ENCODE measurements around the gene UBE2V1. TPM values are rescaled to one million over a fixed set of nuclear protein-coding genes. Genes with fewer than 3 reads are reported as not detected.
"Not testable (repeated sequence)": the region's sequence is repeated elsewhere in the genome, so short reads cannot be mapped to it uniquely, and the experiment has no call there.

Gene UBE2V1
- total RNA-seq = 100 to 1,000 TPM; 167 to 174 TPM

GRCh38 chr20:50112512-50113419 is at the start of gene UBE2V1:
Gene UBE2V1 (minus strand): TSS chr20:50113150. CDS start chr20:50113128, 22 bp downstream.
- ChIA-PET CTCF (interaction anchor here (0.6 to 3.7 kb wide), 4 partner anchors 41 to 134 kb away, joined by 5 to 8 read pairs (median 6); partner anchors contain the start of gene PEDS1), POLR2A (interaction anchor here (0.6 to 0.7 kb wide), 2 partner anchors 19 to 34 kb away, joined by 4 to 7 read pairs; no protein-coding TSS in a partner anchor)

GRCh38 chr20:50161494-50161893 is 48.5 kb upstream of the UBE2V1 start:
- POLR2A ChIA-PET, CTCF ChIA-PET: not testable (repeated sequence)

GRCh38 chr20:50153500-50154377 is 40.8 kb upstream of the UBE2V1 start, which contains the start of gene PEDS1:
Gene PEDS1 (minus strand): TSS chr20:50153723. CDS start chr20:50153637, 86 bp downstream.
- POLR2A ChIA-PET = interaction anchor here (0.6 to 2.7 kb wide), 5 partner anchors 12 to 577 kb away, joined by 3 to 11 read pairs (median 4); no protein-coding TSS in a partner anchor
- CTCF ChIA-PET = interaction anchor here (0.8 to 2.2 kb wide), 12 partner anchors 10 to 82 kb away, joined by 3 to 7 read pairs (median 4); partner anchors contain the start of gene UBE2V1

GRCh38 chr20:50153153-50153499 is 40.2 kb upstream of the UBE2V1 start:
- ChIA-PET CTCF (interaction anchor here (0.6 to 2.2 kb wide), 12 partner anchors 10 to 174 kb away, joined by 3 to 7 read pairs (median 4); partner anchors contain the start of gene UBE2V1), POLR2A (interaction anchor here (0.6 to 2.7 kb wide), 6 partner anchors 13 to 578 kb away, joined by 3 to 11 read pairs (median 3); no protein-coding TSS in a partner anchor)

GRCh38 chr20:50152394-50153152 is 39.6 kb upstream of the UBE2V1 start:
- ChIA-PET CTCF (interaction anchor here (0.6 to 2.3 kb wide), 10 partner anchors 11 to 310 kb away, joined by 3 to 7 read pairs (median 4); no protein-coding TSS in a partner anchor), POLR2A (interaction anchor here (0.6 to 2.7 kb wide), 3 partner anchors 13 to 45 kb away, joined by 3 to 11 read pairs (median 3); no protein-coding TSS in a partner anchor)

GRCh38 chr20:50151034-50151743 is 38.2 kb upstream of the UBE2V1 start:
- POLR2A ChIA-PET = no interaction called here

GRCh38 chr20:50149481-50150254 is 36.7 kb upstream of the UBE2V1 start:
- ChIA-PET CTCF (interaction anchor here (0.8 to 1.4 kb wide), 4 partner anchors 20 to 171 kb away, joined by 3 to 4 read pairs (median 3); no protein-coding TSS in a partner anchor), POLR2A (no interaction called here)

More at GRCh38 chr20:50151034-50151743, 38.2 kb upstream of the UBE2V1 start:
- CTCF ChIA-PET = interaction anchor here (2.3 kb wide), 1 partner anchor 30 kb away, joined by 7 read pairs; no protein-coding TSS in a partner anchor

GRCh38 chr20:50146732-50147662 is 34.0 kb upstream of the UBE2V1 start:
- ChIA-PET POLR2A (interaction anchor here (1.2 to 1.3 kb wide), 2 partner anchors 32 to 34 kb away, joined by 3 to 4 read pairs; no protein-coding TSS in a partner anchor), CTCF (interaction anchor here (1.0 to 2.1 kb wide), 5 partner anchors 22 to 76 kb away, joined by 5 to 6 read pairs (median 6); no protein-coding TSS in a partner anchor)

GRCh38 chr20:50146214-50146613 is 33.3 kb upstream of the UBE2V1 start:
- CTCF ChIA-PET = interaction anchor here (2.1 kb wide), 1 partner anchor 25 kb away, joined by 5 read pairs; no protein-coding TSS in a partner anchor
- POLR2A ChIA-PET = no interaction called here

- CTCF ChIA-PET = interaction anchor here (1.5 kb wide), 1 partner anchor 30 kb away, joined by 3 read pairs; no protein-coding TSS in a partner anchor
Measured at GRCh38 chr20:50145566-50145965, 32.6 kb upstream of the UBE2V1 start.

GRCh38 chr20:50144362-50144761 is 31.4 kb upstream of the UBE2V1 start:
- ChIA-PET POLR2A (no interaction called here), CTCF (interaction anchor here (1.2 to 1.5 kb wide), 3 partner anchors 10 to 28 kb away, joined by 3 to 4 read pairs (median 3); no protein-coding TSS in a partner anchor)

More at GRCh38 chr20:50145566-50145965, 32.6 kb upstream of the UBE2V1 start:
- POLR2A ChIA-PET = no interaction called here

GRCh38 chr20:50142812-50143211 is 29.9 kb upstream of the UBE2V1 start:
- POLR2A ChIA-PET = no interaction called here
- CTCF ChIA-PET = interaction anchor here (0.9 to 1.2 kb wide), 2 partner anchors 25 to 27 kb away, joined by 3 to 4 read pairs; no protein-coding TSS in a partner anchor

- CTCF ChIA-PET = interaction anchor here (0.8 to 1.2 kb wide), 3 partner anchors 26 to 180 kb away, joined by 3 to 4 read pairs (median 4); no protein-coding TSS in a partner anchor
- POLR2A ChIA-PET = no interaction called here
Measured at GRCh38 chr20:50141811-50142561, 29.0 kb upstream of the UBE2V1 start.

- POLR2A ChIA-PET = no interaction called here
- CTCF ChIA-PET = interaction anchor here (0.8 to 1.8 kb wide), 3 partner anchors 13 to 179 kb away, joined by 3 to 6 read pairs (median 4); partner anchors contain the start of gene PEDS1
Measured at GRCh38 chr20:50141018-50141675, 28.2 kb upstream of the UBE2V1 start.
